Brain pericyte (primary cell): ENCODE data around the gene NPNT.

ENCODE experiments used
- DNase-seq: peaks from one replicate; pipeline ENCODE4 v3.0.0-alpha.2; 2012; ENCODE audit warnings: low read depth, low spot score

The NPNT gene

GRCh38 chr4:105912633-105913032 lies 17.4 kb downstream of the NPNT start:
- no peak for DNase-seq

- no peak for DNase-seq
Measured at GRCh38 chr4:105917171-105917685, 22.0 kb downstream of the NPNT start.

GRCh38 chr4:105921301-105921700 lies 26.0 kb downstream of the NPNT start:
- no peak for DNase-seq

GRCh38 chr4:105923497-105924238 lies 28.4 kb downstream of the NPNT start:
- no peak for DNase-seq

GRCh38 chr4:105924341-105924740 lies 29.1 kb downstream of the NPNT start:
- DNase-seq = no peak

DNA sequence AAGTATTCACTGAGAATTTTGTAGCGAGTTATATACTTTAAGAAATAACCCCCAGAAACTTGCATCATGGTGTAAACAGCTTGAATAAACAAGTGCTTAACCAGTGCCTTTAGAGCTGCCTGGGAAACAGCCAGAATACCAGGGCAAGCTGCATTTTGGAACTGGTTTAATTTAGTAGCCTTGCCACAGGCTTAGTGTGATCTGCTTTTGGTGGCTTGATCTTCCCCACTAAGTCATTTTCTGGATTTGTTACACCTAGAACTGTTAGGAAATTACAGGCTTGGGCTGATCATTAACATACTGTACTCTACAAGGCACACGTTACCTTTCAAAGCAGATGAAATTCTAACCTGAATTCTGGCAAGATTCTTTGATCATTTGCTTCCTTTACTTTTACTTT lies 35.4 kb downstream of the NPNT start:
- no peak for DNase-seq

DNA sequence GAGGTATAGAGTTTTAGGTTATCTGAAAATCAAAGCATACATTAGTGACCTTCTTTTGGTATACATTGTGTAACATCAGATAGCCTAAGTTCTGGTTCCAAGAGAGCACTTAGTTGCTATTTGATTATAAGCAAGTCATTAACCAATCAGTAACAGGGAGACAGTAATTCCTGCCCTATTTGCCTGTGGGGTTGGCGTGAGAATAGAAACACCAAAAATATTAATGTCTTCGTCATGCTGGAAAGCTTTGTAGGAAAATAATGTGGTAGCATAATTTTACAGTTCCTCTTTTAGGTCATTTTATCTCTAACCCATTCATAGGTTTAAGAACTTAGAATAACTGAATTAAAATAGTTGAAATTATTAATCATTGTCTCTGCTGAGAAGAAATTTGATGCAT lies 37.8 kb downstream of the NPNT start:
- DNase-seq = no peak

DNA sequence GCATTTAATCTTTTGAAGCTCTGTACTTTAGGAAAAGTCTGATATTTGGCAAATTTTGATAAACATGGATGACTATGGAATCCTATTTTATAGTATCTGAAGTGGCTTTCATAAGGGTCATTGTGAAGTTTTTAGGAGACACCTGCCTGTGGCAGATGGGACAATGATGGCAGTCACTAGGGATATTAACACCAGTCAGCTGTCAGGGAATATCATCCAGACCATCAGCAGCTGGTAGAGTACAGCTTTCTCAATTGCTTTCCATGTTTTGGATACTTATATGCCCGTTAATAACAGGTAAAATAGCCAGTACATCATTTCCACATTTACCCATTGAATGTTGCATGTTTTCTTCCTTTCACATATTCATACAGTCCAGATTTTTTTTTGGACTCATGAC lies 39.1 kb downstream of the NPNT start:
- DNase-seq = no peak

GRCh38 chr4:105936901-105937300 lies 41.6 kb downstream of the NPNT start:
- DNase-seq = no peak

- DNase-seq = no peak
Measured at GRCh38 chr4:105937759-105938158, 42.5 kb downstream of the NPNT start.

DNA sequence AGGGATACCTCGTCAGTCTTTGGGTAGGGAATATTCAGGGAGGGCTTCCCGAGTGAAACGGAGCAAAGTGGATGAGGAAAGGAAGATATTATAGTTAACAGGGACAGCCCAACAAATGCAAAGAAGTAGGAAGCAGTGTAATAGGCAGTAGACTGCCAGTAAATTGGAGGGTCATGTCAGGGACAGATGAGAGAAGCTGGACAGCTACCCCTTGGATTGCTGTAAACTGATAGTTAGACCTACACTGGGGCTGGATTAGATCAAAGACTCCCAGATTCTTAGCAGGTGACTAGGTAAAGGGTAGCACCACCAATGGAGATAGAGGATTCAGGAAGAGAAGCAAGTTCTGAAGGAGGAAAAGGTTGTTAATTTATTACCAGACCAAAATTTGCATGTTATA lies 48.0 kb downstream of the NPNT start:
- DNase-seq = no peak

DNA sequence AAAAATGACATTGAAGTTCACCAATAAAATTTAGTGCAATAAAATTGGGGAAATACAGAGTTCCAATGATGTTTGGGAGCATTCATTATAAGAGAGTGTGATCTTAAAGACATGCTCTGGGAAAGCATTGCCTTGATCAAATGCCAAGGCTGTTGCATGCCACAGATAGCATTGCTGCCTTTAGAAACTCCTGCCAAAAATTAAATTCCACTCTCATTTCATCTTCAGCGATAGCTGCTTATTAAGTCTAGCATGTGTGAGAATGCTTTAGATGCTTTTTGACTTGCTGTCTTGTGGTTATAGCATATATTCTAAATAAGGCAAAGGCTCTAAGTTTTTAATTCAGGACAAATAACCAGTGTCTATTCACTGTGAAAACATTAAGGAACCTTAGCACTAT lies 49.3 kb downstream of the NPNT start:
- no peak for DNase-seq

DNA sequence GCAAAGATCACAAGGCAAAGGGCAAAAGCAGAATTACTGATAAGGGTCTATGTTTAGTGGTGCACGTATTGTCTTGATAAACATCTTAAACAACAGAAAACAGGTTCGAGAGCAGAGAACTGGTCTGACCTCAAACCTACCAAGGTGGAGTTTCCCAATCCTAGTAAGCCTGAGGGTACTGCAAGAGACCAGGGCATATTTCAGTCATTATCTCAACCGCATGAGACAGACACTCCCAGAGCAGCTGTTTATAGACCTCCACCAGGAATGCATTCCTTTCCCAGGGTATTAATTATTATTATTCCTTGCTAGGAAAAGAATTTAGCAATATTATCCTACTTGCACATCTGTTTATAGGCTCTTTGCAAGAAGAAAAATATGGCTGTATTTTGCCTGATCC lies 51.5 kb downstream of the NPNT start:
- no peak for DNase-seq

DNA sequence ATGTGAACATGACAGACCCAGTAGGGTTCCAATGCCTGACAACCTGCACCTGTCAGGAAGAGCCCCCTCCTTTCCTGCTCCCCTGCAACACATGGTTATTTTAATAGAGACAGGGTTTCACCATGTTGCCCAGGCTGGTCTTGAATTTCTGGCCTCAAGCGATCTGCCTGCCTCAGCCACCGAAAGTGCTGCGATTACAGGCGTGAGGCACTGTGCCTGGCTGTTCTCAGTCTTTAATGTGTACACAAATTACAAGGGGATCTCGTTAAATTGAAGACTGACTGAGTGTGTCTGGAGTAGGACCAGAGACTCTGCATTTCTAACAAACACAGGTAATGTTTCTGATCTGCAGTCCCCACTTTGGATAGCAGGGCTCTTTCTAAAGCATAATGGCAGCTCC lies 55.4 kb downstream of the NPNT start:
- no peak for DNase-seq

GRCh38 chr4:105951198-105951597 lies 55.9 kb downstream of the NPNT start:
- DNase-seq = no peak

DNA sequence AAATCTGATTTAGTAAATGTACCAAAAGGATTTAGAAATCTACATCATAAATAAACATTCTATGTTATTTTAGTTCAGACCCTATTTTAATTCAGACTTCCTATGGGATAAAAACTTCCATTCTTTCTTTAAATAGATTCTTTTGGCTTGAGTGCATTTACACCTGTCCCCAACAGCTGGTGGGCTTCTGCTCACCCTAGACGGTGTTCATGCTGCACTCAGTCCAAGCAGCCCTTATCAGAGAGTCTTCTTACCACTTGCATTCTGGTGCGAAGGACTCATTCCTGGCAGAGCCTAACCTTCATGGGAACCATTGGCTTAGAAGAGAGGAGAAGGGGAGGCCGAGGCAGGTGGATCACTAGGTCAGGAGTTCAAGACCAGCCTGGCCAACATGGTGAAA lies 57.3 kb downstream of the NPNT start:
- DNase-seq = no peak

- DNase-seq = no peak
Measured at GRCh38 chr4:105956569-105956968, 61.3 kb downstream of the NPNT start.

DNA sequence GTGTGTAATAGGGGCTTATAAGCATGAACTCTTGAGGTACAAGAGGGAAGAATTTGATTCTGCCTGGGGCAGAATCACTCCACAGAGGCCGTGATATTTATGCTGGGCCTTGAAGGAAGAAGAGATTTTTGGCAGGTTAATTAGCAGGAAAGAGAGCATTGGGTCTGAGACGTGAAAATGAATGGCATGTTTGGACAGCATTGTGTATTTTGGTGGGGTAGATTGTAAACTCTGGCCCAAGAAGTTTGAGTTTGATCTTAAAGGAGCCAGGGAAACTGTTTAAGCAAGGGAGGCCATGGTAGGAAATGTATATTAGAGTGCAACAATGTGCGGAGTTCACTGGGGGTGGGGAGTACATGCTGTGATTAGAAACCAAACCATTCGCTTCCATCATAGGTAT lies 62.4 kb downstream of the NPNT start:
- no peak for DNase-seq

DNA sequence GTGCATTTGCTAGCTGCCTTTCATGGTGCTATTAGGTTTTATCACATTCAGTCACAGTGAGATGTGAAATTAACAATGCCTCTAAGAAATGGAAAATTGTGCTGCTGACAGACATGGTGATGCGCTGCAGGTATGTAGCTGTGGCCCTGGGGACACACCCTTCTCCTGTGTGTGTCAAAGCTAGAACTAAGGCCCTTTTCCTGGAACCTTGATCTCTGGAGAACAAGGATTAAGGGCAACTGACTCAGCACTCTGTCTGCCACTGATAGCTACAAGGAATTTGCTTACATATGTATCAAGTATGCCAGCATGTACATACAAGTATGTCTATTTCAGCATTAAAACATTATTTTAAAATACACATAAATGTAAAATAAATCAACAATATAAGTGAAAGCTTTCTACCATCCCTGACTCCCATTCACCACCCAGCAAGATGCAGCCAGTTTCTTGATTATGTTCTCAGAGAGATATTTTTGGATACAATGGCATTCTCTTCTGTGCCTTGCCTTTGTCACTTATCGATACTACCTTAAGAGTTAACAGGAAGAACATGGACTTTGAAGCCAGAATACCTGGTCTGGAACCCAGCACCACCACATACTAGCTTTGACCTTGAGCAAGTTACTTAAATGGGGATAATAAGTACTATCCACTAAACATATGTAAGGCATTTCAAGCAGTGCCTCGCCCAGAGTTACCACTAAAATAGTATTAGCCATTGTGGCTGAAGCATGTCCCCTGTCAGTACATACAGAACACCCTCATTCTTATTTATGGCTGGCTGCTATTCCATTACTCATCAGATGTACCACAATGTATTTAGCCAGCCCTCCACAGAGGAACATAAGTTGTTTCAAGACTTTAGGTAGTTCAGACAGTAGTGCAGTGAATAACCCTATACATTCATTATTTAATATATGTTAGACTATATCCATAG lies 68.5 kb downstream of the NPNT start:
- no peak for DNase-seq

GRCh38 chr4:105965183-105965800 lies 70.0 kb downstream of the NPNT start:
- no peak for DNase-seq

GRCh38 chr4:105966051-105966450 lies 70.8 kb downstream of the NPNT start:
- DNase-seq = no peak

DNA sequence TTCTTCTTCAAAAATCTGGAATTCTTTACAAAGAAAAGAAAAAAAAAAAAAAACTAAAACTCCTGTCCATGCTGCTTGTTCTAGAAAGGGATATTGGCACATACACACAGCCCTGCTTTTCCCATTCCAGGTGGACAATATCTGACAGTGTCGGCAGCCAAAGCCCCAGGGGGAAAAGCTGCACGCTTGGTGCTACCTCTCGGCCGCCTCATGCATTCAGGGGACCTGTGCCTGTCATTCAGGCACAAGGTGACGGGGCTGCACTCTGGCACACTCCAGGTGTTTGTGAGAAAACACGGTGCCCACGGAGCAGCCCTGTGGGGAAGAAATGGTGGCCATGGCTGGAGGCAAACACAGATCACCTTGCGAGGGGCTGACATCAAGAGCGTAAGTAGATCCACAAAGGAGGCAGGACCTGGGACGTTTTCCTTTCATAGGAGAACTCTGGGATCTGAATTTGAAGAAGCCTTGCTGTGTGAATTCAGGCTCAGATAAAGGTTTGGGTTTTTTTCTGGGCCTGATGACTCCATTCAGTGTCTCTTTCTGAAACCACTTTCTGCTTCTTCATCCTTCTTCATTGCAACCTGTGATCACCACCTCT lies 71.9 kb downstream of the NPNT start:
- no peak for DNase-seq
